Smooth muscle cell (in vitro differentiated cells): Measurements from ENCODE around the gene RBCK1. TPM values are rescaled to one million over a fixed set of nuclear protein-coding genes. Genes with fewer than 3 reads are reported as not detected.
"Not testable (repeated sequence)": the region's sequence is repeated elsewhere in the genome, so short reads cannot be mapped to it uniquely, and the experiment has no call there.

Source experiments
- DNase-seq: peaks from one replicate; lab custom pipeline; 2025; ENCODE audit not compliant: unreplicated experiment; lab: John Stamatoyannopoulos, UW
- H2AFZ ChIP-seq: fragments of 200-600 bp; sonication (generic); 2 replicates; pipeline ENCODE4 v1.6.0; 2016; ENCODE audit warnings: antibody characterized with exemption, low read depth, mild to moderate bottlenecking
- H3F3A ChIP-seq: fragments of 200-600 bp; sonication (generic); 2 replicates; pipeline ENCODE4 v1.6.0; 2017; ENCODE audit warnings: antibody characterized with exemption, low read depth
- H3K27ac ChIP-seq: fragments of 200-600 bp; sonication (generic); 2 replicates; pipeline ENCODE4 v1.5.1; 2016; ENCODE audit warnings: low read depth, mild to moderate bottlenecking
- H3K27me3 ChIP-seq: fragments of 200-600 bp; sonication (generic); 2 replicates; pipeline ENCODE4 v1.6.1; 2016; ENCODE audit warnings: low read depth, mild to moderate bottlenecking
- H3K36me3 ChIP-seq: fragments of 200-600 bp; sonication (generic); 2 replicates; pipeline ENCODE4 v1.5.1; 2016; ENCODE audit warnings: low read depth
- H3K4me1 ChIP-seq: fragments of 200-600 bp; sonication (generic); 2 replicates; pipeline ENCODE4 v1.5.1; 2016; ENCODE audit warnings: low read depth
- H3K4me2 ChIP-seq: fragments of 200-600 bp; sonication (generic); 2 replicates; pipeline ENCODE4 v1.6.0; 2016; ENCODE audit warnings: mild to moderate bottlenecking
- H3K4me3 ChIP-seq: fragments of 200-600 bp; sonication (generic); 2 replicates; pipeline ENCODE4 v1.5.1; 2016; ENCODE audit warnings: mild to moderate bottlenecking
- H3K79me2 ChIP-seq: fragments of 200-600 bp; sonication (generic); 2 replicates; pipeline ENCODE4 v1.6.0; 2016; ENCODE audit warnings: low read depth, mild to moderate bottlenecking
- H3K9ac ChIP-seq: fragments of 200-600 bp; sonication (generic); 2 replicates; pipeline ENCODE4 v1.6.0; 2016; ENCODE audit warnings: low read depth
- H3K9me3 ChIP-seq: fragments of 200-600 bp; sonication (generic); replicated peaks from 2 replicates; pipeline ENCODE4 v1.5.1; 2016; ENCODE audit warnings: low read depth
- H4K20me1 ChIP-seq: fragments of 200-600 bp; sonication (generic); 2 replicates; pipeline ENCODE4 v1.6.0; 2016; ENCODE audit warnings: low read depth
- CTCF ChIP-seq: fragments of 200-600 bp; sonication (generic); IDR thresholded peaks from 2 replicates; pipeline ENCODE4 v1.5.1; 2017; ENCODE audit warnings: borderline replicate concordance, mild to moderate bottlenecking, antibody characterized with exemption; ENCODE audit not compliant: insufficient read depth, poor library complexity, severe bottlenecking
- WGBS: methylation state at CpG from one replicate; pipeline ENCODE4 v1.1.7; 2016; ENCODE audit warnings: low lambda C conversion rate; 5-methylcytosine and 5-hydroxymethylcytosine counted together
- polyA plus RNA-seq: library from polyadenylated mRNA; unstranded; fragments of >200 nt; fragmentation: Nextera tagmentation; extraction: Ambion mirVana; gene quantifications from 2 replicates; pipeline ENCODE4 v1.2.1, GENCODE V29; 2016
- total RNA-seq: library from RNA; depleted of rRNA; stranded (reverse); fragments of >200 nt; gene quantifications from 2 replicates; pipeline ENCODE4 v1.2.3, GENCODE V29; 2014

The RBCK1 gene
- total and polyA plus RNA-seq, 2 experiments from 2014 or later: 43.0 to 53.9 TPM

- no peak for DNase-seq
- H3K4me2 ChIP-seq: no peak overlapping the region
- no peaks in the 10 kb centered on the region for H3K27me3 ChIP-seq
- H3K9ac ChIP-seq: no peak overlapping the region
- peaks cover 8% of the 10 kb centered on the region for H3F3A ChIP-seq
- no peaks in the 10 kb centered on the region for H3K36me3 ChIP-seq
- TF ChIP-seq CTCF: no peak
- no peak overlapping the region for H2AFZ ChIP-seq
- H3K79me2 ChIP-seq: peaks cover 47% of the 10 kb centered on the region
- H3K9me3 ChIP-seq: no peaks in the 10 kb centered on the region
- peaks cover 26% of the 10 kb centered on the region for H4K20me1 ChIP-seq
- no peak overlapping the region for H3K4me3 ChIP-seq
- no peaks in the 10 kb centered on the region for H3K4me1 ChIP-seq
- 84% methylated on average over 5 of the region's 5 CpGs for WGBS
- no peak overlapping the region for H3K27ac ChIP-seq
Measured at GRCh38 chr20:383889-384288, 24.2 kb upstream of the RBCK1 start.

GRCh38 chr20:384723-385122, 23.4 kb upstream of the RBCK1 start:
- Histone ChIP-seq H3F3A (peaks cover 8% of the 10 kb centered on the region), H3K27me3 (no peaks in the 10 kb centered on the region), H3K27ac (no peak overlapping the region), H3K4me3 (no peak overlapping the region), H3K4me1 (no peaks in the 10 kb centered on the region), H2AFZ (no peak overlapping the region), H3K36me3 (no peaks in the 10 kb centered on the region), H3K79me2 (peaks cover 47% of the 10 kb centered on the region), H4K20me1 (peaks cover 26% of the 10 kb centered on the region), H3K4me2 (no peak overlapping the region), H3K9ac (no peak overlapping the region), H3K9me3 (no peaks in the 10 kb centered on the region)
- DNase-seq: no peak
- TF ChIP-seq CTCF: no peak
- WGBS: 88% methylated on average over 1 of the region's 1 CpG

- Histone ChIP-seq H4K20me1 (peaks cover 26% of the 10 kb centered on the region), H3K27me3 (no peaks in the 10 kb centered on the region), H3K27ac (no peak overlapping the region), H3K36me3 (no peaks in the 10 kb centered on the region), H3K4me3 (no peak overlapping the region), H3K79me2 (peaks cover 47% of the 10 kb centered on the region), H3K9ac (no peak overlapping the region), H3K9me3 (no peaks in the 10 kb centered on the region), H2AFZ (no peak overlapping the region), H3K4me1 (no peaks in the 10 kb centered on the region), H3F3A (peaks cover 8% of the 10 kb centered on the region), H3K4me2 (no peak overlapping the region)
- DNase-seq: no peak
- TF ChIP-seq CTCF: no peak
- 94% methylated on average over 5 of the region's 5 CpGs for WGBS
Measured at GRCh38 chr20:385448-385847, 22.7 kb upstream of the RBCK1 start.

- H3K4me3 ChIP-seq, H3K36me3 ChIP-seq, H3F3A ChIP-seq, H3K9me3 ChIP-seq, H3K27ac ChIP-seq, H3K27me3 ChIP-seq, DNase-seq, H3K4me2 ChIP-seq, H3K4me1 ChIP-seq, H2AFZ ChIP-seq, H3K9ac ChIP-seq: not testable (repeated sequence)
- 98% methylated on average over 8 of the region's 8 CpGs for WGBS
- peaks cover 26% of the 10 kb centered on the region for H4K20me1 ChIP-seq
- H3K79me2 ChIP-seq: peaks cover 47% of the 10 kb centered on the region
Measured at GRCh38 chr20:386634-387033, 21.5 kb upstream of the RBCK1 start.
